Cardiac fibroblast (primary cell): Measurements from ENCODE around the gene KICS2.

Experiments used
- DNase-seq, 2 donors: peaks; one replicate each; pipeline versions ENCODE4 v3.0.0 to v3.0.0-alpha.2; 2010; ENCODE audit warnings: low read depth in 2 of 2
- H3K4me3 ChIP-seq, 2 donors: replicated peaks in 1 of 2; 1 replicate in 1 of 2; 2 replicates in 1 of 2; pipeline ENCODE4 v1.5.1; 2011; ENCODE audit warnings: low read depth in 2 of 2, low read length in 2 of 2, mild to moderate bottlenecking in 2 of 2, moderate library complexity in 1 of 2
- TF ChIP-seq, protein P1 (sequence below): IDR thresholded peaks from one replicate; pipeline ENCODE4 v1.5.1; 2011; ENCODE audit warnings: low read depth, mild to moderate bottlenecking, low read length, inconsistent platforms

Gene KICS2

DNA sequence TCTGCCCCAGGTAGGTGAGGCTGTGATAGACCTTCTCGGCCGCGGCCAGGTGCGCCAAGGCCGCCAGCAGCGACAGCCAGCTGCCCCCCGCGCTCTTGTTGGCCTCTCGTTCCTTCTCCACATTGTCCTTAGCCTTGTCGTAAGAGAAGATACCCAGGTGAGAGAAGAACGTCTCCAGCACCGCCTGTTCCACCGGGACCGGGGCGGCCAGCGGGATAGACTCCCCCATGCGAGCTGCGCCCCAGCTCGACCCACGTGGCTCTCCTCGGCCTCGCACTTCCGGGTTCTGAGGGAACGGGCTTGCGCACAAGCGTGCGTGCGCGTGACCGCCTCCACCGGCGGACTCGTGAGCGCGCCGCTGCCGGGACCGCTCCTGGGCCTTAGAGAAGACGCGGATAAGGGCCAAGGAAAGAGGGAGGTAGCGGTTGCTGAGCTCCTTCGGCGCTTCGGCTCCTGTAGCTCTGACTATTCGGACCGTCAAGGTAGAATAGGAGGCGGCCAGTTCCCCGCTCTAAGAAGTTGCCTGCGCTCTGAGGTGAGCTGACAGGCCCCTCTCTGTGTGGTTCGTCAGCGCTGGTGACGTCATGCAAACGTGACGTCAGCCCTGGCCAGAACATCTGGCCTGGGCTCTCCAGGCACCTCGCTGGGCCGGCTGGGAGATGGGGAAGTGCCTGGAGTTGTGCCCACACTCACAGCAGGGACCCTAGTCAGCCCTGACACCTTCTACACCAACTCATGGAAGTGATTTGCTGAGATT is at the start of gene KICS2:
KICS2 (minus strand) TSS at position 288 of the 757 bp plus-strand sequence; CDS start at position 229, 59 bp downstream.
- peak within 1 kb of the TSS; percentile 91 to 92 for H3K4me3 ChIP-seq
- TF ChIP-seq, protein P1, sequence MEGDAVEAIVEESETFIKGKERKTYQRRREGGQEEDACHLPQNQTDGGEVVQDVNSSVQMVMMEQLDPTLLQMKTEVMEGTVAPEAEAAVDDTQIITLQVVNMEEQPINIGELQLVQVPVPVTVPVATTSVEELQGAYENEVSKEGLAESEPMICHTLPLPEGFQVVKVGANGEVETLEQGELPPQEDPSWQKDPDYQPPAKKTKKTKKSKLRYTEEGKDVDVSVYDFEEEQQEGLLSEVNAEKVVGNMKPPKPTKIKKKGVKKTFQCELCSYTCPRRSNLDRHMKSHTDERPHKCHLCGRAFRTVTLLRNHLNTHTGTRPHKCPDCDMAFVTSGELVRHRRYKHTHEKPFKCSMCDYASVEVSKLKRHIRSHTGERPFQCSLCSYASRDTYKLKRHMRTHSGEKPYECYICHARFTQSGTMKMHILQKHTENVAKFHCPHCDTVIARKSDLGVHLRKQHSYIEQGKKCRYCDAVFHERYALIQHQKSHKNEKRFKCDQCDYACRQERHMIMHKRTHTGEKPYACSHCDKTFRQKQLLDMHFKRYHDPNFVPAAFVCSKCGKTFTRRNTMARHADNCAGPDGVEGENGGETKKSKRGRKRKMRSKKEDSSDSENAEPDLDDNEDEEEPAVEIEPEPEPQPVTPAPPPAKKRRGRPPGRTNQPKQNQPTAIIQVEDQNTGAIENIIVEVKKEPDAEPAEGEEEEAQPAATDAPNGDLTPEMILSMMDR, result no peak
- DNase-seq, result peak; percentile 95

DNA sequence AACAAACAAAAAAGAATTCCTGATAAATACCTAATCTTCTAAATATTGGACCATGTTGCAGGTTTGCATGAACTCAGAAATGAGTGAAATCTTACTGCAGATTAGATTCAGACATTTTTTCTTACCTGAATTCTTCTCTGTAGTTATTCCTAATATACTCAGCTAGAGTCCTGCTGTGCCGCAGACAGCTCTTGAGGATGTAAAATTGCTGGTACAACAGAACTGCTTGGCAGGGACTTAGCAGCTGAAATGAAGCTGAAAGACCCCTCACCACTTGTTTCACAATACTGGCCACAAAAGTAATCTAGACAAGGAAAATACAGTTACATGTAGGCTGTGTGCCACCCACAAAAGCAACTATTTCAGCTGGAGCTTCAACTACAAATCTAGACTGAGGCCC is 48.3 kb upstream of the KICS2 start:
- no peak overlapping the region for H3K4me3 ChIP-seq
- no peak for DNase-seq
- TF ChIP-seq, protein P1, result no peak

DNA sequence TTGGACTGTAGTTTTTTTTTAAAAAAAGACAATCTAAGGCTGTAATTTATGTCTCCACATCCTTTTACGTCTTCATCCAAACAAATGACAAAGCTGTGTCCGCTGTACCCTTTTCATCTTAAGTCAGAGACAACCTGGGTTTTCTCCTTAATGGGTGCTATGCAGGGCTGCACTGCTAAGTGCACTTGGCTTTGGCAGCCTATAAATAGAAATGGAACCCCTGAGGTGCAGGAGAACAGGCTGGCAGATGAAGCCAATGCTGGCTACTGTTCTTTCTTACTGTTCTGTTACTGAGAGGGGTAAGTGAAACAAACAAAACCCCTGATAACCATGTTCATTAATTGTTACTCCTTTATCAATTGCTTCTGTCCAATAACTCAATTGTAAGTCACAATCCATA is 47.1 kb upstream of the KICS2 start:
- TF ChIP-seq, protein P1, result no peak
- H3K4me3 ChIP-seq, result no peak overlapping the region
- DNase-seq, result no peak

DNA sequence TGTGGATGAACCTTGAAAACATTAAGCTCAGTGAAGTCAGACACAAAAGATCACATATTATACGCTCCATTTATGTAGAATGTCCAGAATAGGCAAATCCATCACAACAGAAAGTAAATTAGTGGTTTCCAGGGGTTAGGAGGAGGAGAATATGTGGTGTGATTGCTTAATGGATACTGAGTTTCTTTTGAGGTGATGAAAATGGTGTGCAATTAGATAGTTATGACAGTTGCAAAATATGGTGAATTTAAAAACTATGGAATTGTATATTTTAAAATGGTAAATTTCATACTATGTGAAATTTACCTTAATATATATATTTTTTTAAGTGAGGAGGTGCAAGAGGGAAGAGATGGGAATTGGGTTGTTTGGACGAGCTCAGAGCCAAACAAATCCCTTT is 46.3 kb upstream of the KICS2 start:
- DNase-seq, result no peak
- no peak overlapping the region for H3K4me3 ChIP-seq
- TF ChIP-seq, protein P1, result no peak

DNA sequence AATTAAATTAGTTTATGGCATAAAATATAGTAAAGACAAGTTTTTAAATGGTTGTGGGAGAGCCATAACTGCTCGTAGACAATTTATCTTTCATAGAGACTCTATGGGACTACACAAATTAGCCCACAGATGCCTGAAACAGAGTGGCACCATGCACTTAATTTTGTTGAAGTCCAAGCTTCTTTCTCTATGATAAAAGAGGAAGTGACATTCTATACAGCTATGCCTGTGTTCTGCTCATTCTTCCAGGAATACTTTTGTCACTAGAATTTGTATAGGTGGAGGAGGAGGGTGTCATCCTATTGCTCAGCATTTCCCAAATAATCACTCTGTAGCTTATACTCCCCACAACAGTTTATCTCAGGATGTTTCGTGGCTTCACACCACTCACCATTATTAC is 43.7 kb upstream of the KICS2 start:
- no peak overlapping the region for H3K4me3 ChIP-seq
- DNase-seq, result no peak
- TF ChIP-seq, protein P1, result no peak

DNA sequence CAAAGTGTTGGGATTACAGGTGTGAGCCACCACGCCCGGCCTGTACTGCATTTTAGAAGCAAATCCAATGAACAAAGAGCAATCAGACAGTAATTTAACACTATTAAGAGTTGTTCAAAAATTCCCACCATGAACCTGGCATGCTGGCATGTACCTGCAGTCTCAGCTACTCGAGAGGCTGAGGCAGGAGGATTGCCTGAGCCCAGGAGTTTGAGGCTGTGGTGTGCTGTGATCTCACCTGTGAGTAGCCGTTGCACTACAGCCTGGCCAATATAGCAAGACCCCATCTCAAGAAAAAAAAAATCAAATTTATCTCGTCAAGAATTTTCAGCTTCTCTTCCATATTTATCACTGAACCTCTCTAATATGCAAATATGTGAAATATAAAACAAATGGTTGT is 39.7 kb upstream of the KICS2 start:
- no peak overlapping the region for H3K4me3 ChIP-seq
- DNase-seq, result no peak
- TF ChIP-seq, protein P1, result no peak

DNA sequence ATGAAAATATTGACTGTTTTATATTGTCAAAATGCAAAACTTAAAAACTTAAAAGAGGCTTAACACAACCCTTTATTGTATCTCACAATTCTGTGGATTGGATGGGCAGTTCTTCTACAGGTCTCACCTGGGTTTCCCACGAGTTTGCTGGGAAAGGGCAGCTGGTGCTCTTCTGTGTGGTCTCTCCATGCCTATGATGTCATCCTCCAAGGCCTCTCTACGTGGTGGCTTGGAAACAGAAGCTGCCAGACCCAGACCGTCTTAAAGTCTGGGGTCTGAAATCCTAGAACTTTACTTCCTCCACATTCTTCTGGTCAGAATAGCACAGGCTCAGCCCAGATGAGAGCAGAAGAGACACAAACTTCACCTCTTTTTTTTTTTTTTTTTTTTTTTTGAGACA is 36.5 kb upstream of the KICS2 start:
- no peak overlapping the region for H3K4me3 ChIP-seq
- TF ChIP-seq, protein P1, result no peak
- DNase-seq, result no peak
